M059J (cell line): Measurements from ENCODE around the gene CKMT2. TPM values are rescaled to one million over a fixed set of nuclear protein-coding genes. Genes with fewer than 3 reads are reported as not detected.

Experiments used
- DNase-seq: peaks from one replicate; pipeline ENCODE4 v3.0.0-alpha.2; 2012; ENCODE audit warnings: low read depth
- total RNA-seq: library from RNA; depleted of rRNA; stranded (reverse); fragments of >200 nt; shearing (Covaris generic); gene quantifications from 2 replicates; pipeline ENCODE4 v1.2.3, GENCODE V29; 2014

Gene CKMT2
- total RNA-seq, 1 experiment from 2014 or later = not detected

- no peak for DNase-seq
Measured at GRCh38 chr5:81216152-81216551, 17.0 kb upstream of the CKMT2 start.

GRCh38 chr5:81219389-81219788 is 13.7 kb upstream of the CKMT2 start:
- DNase-seq = no peak

- DNase-seq = no peak
Measured at GRCh38 chr5:81222285-81222684, 10.8 kb upstream of the CKMT2 start.

- no peak for DNase-seq
Measured at GRCh38 chr5:81225463-81225862, 7.7 kb upstream of the CKMT2 start.

GRCh38 chr5:81226286-81226685 is 6.8 kb upstream of the CKMT2 start:
- DNase-seq = no peak

GRCh38 chr5:81226949-81227348 is 6.2 kb upstream of the CKMT2 start:
- no peak for DNase-seq

GRCh38 chr5:81228084-81228483 is 5.0 kb upstream of the CKMT2 start:
- no peak for DNase-seq

GRCh38 chr5:81230416-81230815 is 2.7 kb upstream of the CKMT2 start:
- no peak for DNase-seq

GRCh38 chr5:81232464-81233079 is 550 bp upstream of the CKMT2 start:
- DNase-seq = no peak

GRCh38 chr5:81234299-81234698 is 1.2 kb downstream of the CKMT2 start:
- no peak for DNase-seq

GRCh38 chr5:81234801-81235200 is 1.7 kb downstream of the CKMT2 start:
- DNase-seq = no peak

GRCh38 chr5:81235287-81236072 is 2.4 kb downstream of the CKMT2 start:
- no peak for DNase-seq

- DNase-seq = no peak
Measured at GRCh38 chr5:81238460-81238859, 5.3 kb downstream of the CKMT2 start.

GRCh38 chr5:81239613-81240012 is 6.5 kb downstream of the CKMT2 start:
- DNase-seq = no peak

- DNase-seq = no peak
Measured at GRCh38 chr5:81241001-81241400, 7.9 kb downstream of the CKMT2 start.

GRCh38 chr5:81241961-81242648 is 9.0 kb downstream of the CKMT2 start:
- no peak for DNase-seq

- no peak for DNase-seq
Measured at GRCh38 chr5:81242906-81243436, 9.8 kb downstream of the CKMT2 start.

- DNase-seq = no peak
Measured at GRCh38 chr5:81244451-81244850, 11.3 kb downstream of the CKMT2 start.

GRCh38 chr5:81245871-81246235 is 12.7 kb downstream of the CKMT2 start:
- DNase-seq = no peak

GRCh38 chr5:81246697-81247096 is 13.6 kb downstream of the CKMT2 start:
- DNase-seq = no peak

- DNase-seq = peak; percentile 65
Measured at GRCh38 chr5:81247441-81247972, 14.4 kb downstream of the CKMT2 start.

- no peak for DNase-seq
Measured at GRCh38 chr5:81249240-81249639, 16.1 kb downstream of the CKMT2 start.
